ENCODE data around the gene NCEH1.

The NCEH1 gene

GRCh38 chr3:172640751-172641150 lies 70.1 kb downstream of the NCEH1 start:
- TF ChIP-seq, protein P1, sequence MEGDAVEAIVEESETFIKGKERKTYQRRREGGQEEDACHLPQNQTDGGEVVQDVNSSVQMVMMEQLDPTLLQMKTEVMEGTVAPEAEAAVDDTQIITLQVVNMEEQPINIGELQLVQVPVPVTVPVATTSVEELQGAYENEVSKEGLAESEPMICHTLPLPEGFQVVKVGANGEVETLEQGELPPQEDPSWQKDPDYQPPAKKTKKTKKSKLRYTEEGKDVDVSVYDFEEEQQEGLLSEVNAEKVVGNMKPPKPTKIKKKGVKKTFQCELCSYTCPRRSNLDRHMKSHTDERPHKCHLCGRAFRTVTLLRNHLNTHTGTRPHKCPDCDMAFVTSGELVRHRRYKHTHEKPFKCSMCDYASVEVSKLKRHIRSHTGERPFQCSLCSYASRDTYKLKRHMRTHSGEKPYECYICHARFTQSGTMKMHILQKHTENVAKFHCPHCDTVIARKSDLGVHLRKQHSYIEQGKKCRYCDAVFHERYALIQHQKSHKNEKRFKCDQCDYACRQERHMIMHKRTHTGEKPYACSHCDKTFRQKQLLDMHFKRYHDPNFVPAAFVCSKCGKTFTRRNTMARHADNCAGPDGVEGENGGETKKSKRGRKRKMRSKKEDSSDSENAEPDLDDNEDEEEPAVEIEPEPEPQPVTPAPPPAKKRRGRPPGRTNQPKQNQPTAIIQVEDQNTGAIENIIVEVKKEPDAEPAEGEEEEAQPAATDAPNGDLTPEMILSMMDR (IDR thresholded peaks at IDR 0.05; ENCODE audit: extremely low read depth, insufficient read depth, missing control alignments), result no peak
- DNase-seq (ENCODE audit: low spot score), result no peak
- in situ Hi-C loops (cut with MboI; ENCODE audit: low pct_unique_long_range_greater_than_20kb, low sequenced_read_pairs, unreplicated experiment), result no loop called here

DNA sequence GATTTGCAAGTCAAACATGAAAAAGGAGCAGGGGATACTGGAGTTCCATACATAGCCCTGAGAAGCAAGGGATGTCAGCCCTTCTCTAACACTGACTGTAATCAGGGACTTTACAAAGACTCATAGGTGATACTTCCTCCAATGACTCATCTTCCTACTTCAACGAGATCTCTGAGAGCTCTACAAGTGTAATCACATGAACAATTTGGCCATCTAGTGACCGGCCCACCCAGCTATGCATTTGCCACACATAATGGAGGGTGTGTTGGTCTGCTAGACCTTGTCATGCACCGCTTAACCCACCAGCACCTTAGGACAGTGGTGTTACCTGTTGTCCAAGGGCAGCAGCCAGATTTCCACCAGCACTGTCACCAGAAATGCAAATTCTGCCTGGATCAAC lies 75.3 kb downstream of the NCEH1 start:
- peak; percentile 69 for DNase-seq (ENCODE audit: low spot score)
- TF ChIP-seq, protein P1 (IDR thresholded peaks at IDR 0.05; ENCODE audit: extremely low read depth, insufficient read depth, missing control alignments), result no peak
- in situ Hi-C loops (cut with MboI; ENCODE audit: low pct_unique_long_range_greater_than_20kb, low sequenced_read_pairs, unreplicated experiment), result no loop called here

DNA sequence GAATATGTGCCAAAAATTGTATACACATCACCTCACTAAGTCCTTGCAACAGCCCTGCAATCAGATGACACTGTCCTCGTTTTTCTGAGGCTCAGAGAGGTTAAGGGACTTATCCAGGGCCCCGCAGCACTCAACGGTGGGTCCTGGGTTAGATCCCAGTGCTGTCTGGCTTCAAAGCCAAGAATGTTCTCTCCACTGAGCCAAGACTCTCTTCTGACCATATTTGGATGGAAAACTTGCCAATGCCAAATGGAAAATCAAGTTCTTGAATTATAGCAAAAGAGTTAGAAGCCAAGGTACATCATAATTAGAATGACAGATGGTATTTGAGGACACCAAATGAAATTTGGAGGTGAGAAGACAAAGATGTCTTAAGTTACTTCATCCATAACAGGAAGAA lies 75.9 kb downstream of the NCEH1 start:
- TF ChIP-seq, protein P1 (IDR thresholded peaks at IDR 0.05; ENCODE audit: extremely low read depth, insufficient read depth, missing control alignments), result no peak
- in situ Hi-C loops (cut with MboI; ENCODE audit: low pct_unique_long_range_greater_than_20kb, low sequenced_read_pairs, unreplicated experiment), result no loop called here
- no peak for DNase-seq (ENCODE audit: low spot score)

GRCh38 chr3:172630316-172630715 lies 80.6 kb downstream of the NCEH1 start:
- DNase-seq (ENCODE audit: low spot score), result no peak
- TF ChIP-seq, protein P1 (IDR thresholded peaks at IDR 0.05; ENCODE audit: extremely low read depth, insufficient read depth, missing control alignments), result no peak
- in situ Hi-C loops (cut with MboI; ENCODE audit: low pct_unique_long_range_greater_than_20kb, low sequenced_read_pairs, unreplicated experiment), result no loop called here

GRCh38 chr3:172629470-172629869 lies 81.4 kb downstream of the NCEH1 start:
- no peak for DNase-seq (ENCODE audit: low spot score)
- in situ Hi-C loops (cut with MboI; ENCODE audit: low pct_unique_long_range_greater_than_20kb, low sequenced_read_pairs, unreplicated experiment), result no loop called here
- TF ChIP-seq, protein P1 (IDR thresholded peaks at IDR 0.05; ENCODE audit: extremely low read depth, insufficient read depth, missing control alignments), result no peak

GRCh38 chr3:172627057-172627809 lies 83.6 kb downstream of the NCEH1 start:
- in situ Hi-C loops (cut with MboI; ENCODE audit: low pct_unique_long_range_greater_than_20kb, low sequenced_read_pairs, unreplicated experiment), result no loop called here
- TF ChIP-seq, protein P1 (IDR thresholded peaks at IDR 0.05; ENCODE audit: extremely low read depth, insufficient read depth, missing control alignments), result no peak
- no peak for DNase-seq (ENCODE audit: low spot score)

Data from GM13977 (cell line).